Lower lobe of right lung (tissue), 2 donors: ENCODE data around the gene LRCH3. TPM values are rescaled to one million over a fixed set of nuclear protein-coding genes. Genes with fewer than 3 reads are reported as not detected.

Experiments
- ATAC-seq, 2 donors: fragments of 200-7000 bp; cut with Tn5 transposase; one replicate each; pipeline ENCODE4 v1.9.1; 2020 to 2022; ENCODE audit warnings: mild to moderate bottlenecking in 2 of 2, moderate library complexity in 2 of 2
- DNase-seq: peaks from one replicate; pipeline ENCODE4 v3.0.0-alpha.2; 2020
- H3K27ac ChIP-seq: fragments of 200-600 bp; one replicate; pipeline ENCODE4 v1.8.0; 2022
- H3K27me3 ChIP-seq: fragments of 200-600 bp; one replicate; pipeline ENCODE4 v1.8.0; 2022; ENCODE audit warnings: low read depth
- H3K36me3 ChIP-seq: fragments of 200-600 bp; one replicate; pipeline ENCODE4 v1.8.0; 2022; ENCODE audit warnings: mild to moderate bottlenecking
- H3K4me1 ChIP-seq: fragments of 200-600 bp; one replicate; pipeline ENCODE4 v1.8.0; 2022
- H3K4me3 ChIP-seq: fragments of 200-600 bp; one replicate; pipeline ENCODE4 v1.8.0; 2022; ENCODE audit warnings: mild to moderate bottlenecking
- H3K9me3 ChIP-seq: fragments of 200-600 bp; one replicate; pipeline ENCODE4 v1.8.0; 2022
- CTCF ChIP-seq: fragments of 200-600 bp; IDR thresholded peaks from one replicate; pipeline ENCODE4 v1.8.0; 2022; ENCODE audit warnings: antibody characterized with exemption, mild to moderate bottlenecking
- intact Hi-C: fragments of 100-400 bp; cut with DNase I; formaldehyde crosslinking; loops from one replicate; pipeline ENCODE4 v1.11.0; 2022
- total RNA-seq: library from RNA; stranded (reverse); fragmentation: NEBNext Ultra II Directional; extraction: Animal tissue kit (Norgen Biotek cat#: 25700); gene quantifications from one replicate; pipeline ENCODE4 v1.2.1, GENCODE V29; 2021
- donor health status: DM: no; HTN: yes; CAD: no; lungs with severe emphysema.

Gene LRCH3
- total RNA-seq, 1 donor from 2014 or later: 35.7 TPM

DNA sequence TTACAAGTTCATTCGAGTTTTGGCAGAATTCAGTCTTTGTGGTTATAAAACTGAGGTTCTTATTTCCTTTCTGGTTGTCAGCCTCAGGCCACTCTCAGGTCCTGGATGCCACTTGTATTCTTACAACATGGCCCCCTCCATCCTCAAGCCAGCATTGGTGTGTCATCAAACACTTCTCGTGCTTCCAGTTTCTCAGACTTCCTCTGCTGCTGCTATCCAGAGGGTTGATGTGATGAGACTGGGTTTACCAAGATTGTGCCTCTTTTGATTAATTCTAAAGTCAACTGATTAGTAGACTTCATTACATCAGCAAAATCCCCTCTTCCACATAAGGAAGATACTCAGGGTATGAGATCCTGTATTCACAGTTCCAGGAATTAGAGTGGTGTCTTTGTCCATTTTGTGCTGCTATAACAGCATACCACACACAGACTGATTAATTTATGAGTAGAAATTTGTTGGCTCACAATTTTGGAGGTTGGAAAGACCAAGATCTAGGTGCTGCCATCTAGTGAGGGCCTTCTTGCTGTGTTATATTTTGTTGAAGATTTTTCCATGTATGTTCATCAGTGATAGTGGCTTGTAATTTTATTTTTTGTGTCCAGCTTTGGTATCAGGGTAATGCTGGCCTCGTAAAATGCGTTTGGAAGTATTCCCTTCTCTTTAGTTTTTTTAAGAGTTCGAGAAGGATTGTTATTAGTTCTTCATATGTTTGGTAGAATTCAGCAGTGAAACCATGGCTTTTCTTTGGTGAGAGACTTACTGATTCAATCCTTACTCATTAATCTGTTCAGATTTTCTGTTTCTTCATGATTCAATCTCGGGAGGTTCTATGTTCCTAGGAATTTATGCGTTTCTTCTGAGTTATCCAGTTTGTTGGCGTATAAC, 11.1 kb downstream of the LRCH3 start:
- ATAC-seq (peak; percentile 31 to 51), DNase-seq (no peak)
- Histone ChIP-seq H3K4me1 (peaks cover 21% of the 10 kb centered on the region), H3K9me3 (no peaks in the 10 kb centered on the region), H3K36me3 (no peaks in the 10 kb centered on the region), H3K27ac (no peak overlapping the region), H3K27me3 (no peaks in the 10 kb centered on the region), H3K4me3 (no peak overlapping the region)
- TF ChIP-seq CTCF: peak; percentile 27
- intact Hi-C loops: no loop called here

GRCh38 chr3:197802779-197803459, 11.9 kb downstream of the LRCH3 start:
- intact Hi-C loops: no loop called here
- Histone ChIP-seq H3K36me3 (no peaks in the 10 kb centered on the region), H3K27ac (no peak overlapping the region), H3K9me3 (no peaks in the 10 kb centered on the region), H3K4me3 (no peak overlapping the region), H3K4me1 (peaks cover 21% of the 10 kb centered on the region), H3K27me3 (no peaks in the 10 kb centered on the region)
- DNase-seq: no peak
- TF ChIP-seq CTCF: no peak
- ATAC-seq: no peak

DNA sequence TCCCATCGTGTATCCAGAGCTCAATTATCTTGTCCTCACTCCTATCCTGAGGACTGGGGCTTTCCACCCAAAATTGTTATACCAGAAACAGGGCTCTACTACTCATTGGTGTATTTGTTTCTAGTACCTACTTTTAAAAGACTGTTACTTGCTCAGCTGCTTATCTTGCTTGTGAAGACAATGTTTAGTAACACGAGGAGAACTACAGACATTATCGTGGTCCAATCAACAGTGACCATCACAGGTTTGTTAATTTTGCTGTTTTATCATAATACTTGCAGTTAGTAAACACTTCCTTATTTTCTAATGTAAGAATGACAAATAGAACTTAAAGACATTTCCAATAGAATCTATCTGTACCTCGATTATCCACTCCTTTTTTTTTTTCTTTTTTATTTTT, 13.5 kb downstream of the LRCH3 start:
- intact Hi-C loops: no loop called here
- ATAC-seq (no peak), DNase-seq (no peak)
- Histone ChIP-seq H3K4me1 (peaks cover 24% of the 10 kb centered on the region), H3K4me3 (no peak overlapping the region), H3K27me3 (no peaks in the 10 kb centered on the region), H3K9me3 (no peaks in the 10 kb centered on the region), H3K27ac (no peak overlapping the region), H3K36me3 (no peaks in the 10 kb centered on the region)
- TF ChIP-seq CTCF: no peak

DNA sequence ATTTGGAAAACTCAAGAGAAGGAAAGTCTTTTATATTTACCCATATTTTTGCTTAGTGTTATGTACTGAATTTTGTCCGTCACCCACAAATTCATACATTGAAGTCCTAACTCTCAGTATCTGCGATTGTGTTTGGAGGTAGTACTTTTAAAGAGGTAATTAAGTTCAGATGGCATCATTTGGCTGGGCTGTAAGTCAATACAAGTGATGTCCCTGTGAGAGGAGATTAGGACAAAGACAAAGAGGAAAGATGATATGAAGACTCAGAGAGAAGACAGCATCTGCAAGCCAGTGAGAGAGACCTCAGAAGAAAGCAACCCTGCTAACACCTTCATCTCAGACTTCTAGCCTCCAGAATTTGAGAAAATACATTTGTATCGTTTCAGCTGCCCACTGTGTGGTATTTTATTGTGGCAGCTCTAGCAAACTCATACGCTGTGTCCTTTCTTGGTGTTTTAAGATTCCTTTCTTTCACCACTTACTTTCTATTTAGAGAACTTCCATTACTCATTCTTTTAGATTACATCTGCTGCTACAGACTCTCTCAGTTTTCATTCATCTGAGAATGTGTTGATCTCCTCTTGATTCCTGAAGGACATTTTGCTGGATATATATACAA, 17.0 kb downstream of the LRCH3 start:
- DNase-seq (no peak), ATAC-seq (no peak)
- H3K27ac ChIP-seq: no peak overlapping the region
- H3K36me3 ChIP-seq: no peaks in the 10 kb centered on the region
- no peak for TF ChIP-seq CTCF
- H3K27me3 ChIP-seq: no peaks in the 10 kb centered on the region
- H3K4me3 ChIP-seq: no peak overlapping the region
- no peaks in the 10 kb centered on the region for H3K9me3 ChIP-seq
- H3K4me1 ChIP-seq: peaks cover 6% of the 10 kb centered on the region
- intact Hi-C loops: no loop called here

DNA sequence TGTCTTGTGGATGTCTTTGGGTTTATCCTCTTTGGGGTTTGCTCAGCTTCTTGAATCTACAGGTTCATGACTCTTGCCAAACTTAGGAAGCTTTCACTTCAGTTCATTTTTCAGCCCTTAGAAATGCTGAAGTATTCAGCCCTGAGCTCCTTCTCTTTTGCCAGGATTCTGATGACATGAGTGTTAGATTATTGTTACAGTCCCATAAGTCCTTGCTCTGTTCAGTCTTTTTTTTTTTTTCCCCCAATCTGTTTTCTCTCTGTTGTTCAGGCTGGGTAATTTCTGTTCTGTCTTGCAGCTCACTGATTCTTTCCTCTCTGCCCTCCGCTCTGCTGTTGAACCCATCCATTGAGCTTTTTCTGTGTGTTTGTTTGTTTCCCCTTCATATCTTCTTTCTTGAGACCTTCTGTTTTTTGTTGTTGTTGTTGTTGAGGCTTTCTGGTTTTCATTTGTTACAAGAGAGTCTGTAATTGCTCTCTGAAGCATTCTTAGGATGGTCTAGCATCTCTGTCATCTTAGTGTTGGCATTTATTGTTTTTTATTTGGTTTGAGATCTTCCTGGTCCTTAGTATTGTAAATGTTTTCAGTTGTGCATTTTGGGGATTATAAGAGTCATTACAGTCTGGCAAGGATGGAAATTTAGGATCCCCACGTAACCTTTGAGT, 18.4 kb downstream of the LRCH3 start:
- no peaks in the 10 kb centered on the region for H3K27me3 ChIP-seq
- no peak overlapping the region for H3K4me3 ChIP-seq
- intact Hi-C loops: no loop called here
- ATAC-seq: no peak
- no peak for DNase-seq
- peaks cover 6% of the 10 kb centered on the region for H3K4me1 ChIP-seq
- H3K36me3 ChIP-seq: no peaks in the 10 kb centered on the region
- no peak for TF ChIP-seq CTCF
- no peaks in the 10 kb centered on the region for H3K9me3 ChIP-seq
- H3K27ac ChIP-seq: no peak overlapping the region
